OCI-LY1 (cell line): ENCODE data around the gene NMBR.

ENCODE experiments used
- H2AFZ ChIP-seq: fragments of 200-600 bp; sonication (generic), shearing (Covaris generic); 2 replicates; pipeline ENCODE4 v1.6.0; 2014; ENCODE audit warnings: antibody characterized with exemption, mild to moderate bottlenecking, low read length
- H3F3A ChIP-seq: fragments of 200-600 bp; sonication (generic), shearing (Covaris generic); 2 replicates; pipeline ENCODE4 v1.6.0; 2014; ENCODE audit warnings: mild to moderate bottlenecking, antibody characterized with exemption, low read length, moderate library complexity; ENCODE audit not compliant: insufficient read depth
- H3K27ac ChIP-seq: fragments of 200-600 bp; sonication (generic); 2 replicates; pipeline ENCODE4 v1.5.1; 2014; ENCODE audit warnings: low read length, mixed run types, mild to moderate bottlenecking, low read depth; ENCODE audit not compliant: poor library complexity, severe bottlenecking
- H3K27me3 ChIP-seq: fragments of 200-600 bp; sonication (generic); 2 replicates; pipeline ENCODE4 v1.6.0; 2014; ENCODE audit warnings: antibody characterized with exemption, mild to moderate bottlenecking, low read length, moderate library complexity; ENCODE audit not compliant: insufficient read depth
- H3K36me3 ChIP-seq: fragments of 200-600 bp; sonication (generic); 2 replicates; pipeline ENCODE4 v1.6.1; 2014; ENCODE audit warnings: mild to moderate bottlenecking, antibody characterized with exemption, low read length, moderate library complexity, mixed read lengths; ENCODE audit not compliant: insufficient read depth
- H3K4me1 ChIP-seq: fragments of 200-600 bp; sonication (generic); 2 replicates; pipeline ENCODE4 v1.5.1; 2014; ENCODE audit warnings: mild to moderate bottlenecking, low read length, moderate library complexity; ENCODE audit not compliant: insufficient read depth, severe bottlenecking
- H3K4me2 ChIP-seq: fragments of 200-600 bp; sonication (generic), shearing (Covaris generic); 2 replicates; pipeline ENCODE4 v1.6.1; 2014; ENCODE audit warnings: low read length
- H3K4me3 ChIP-seq: fragments of 200-600 bp; sonication (generic); 2 replicates; pipeline ENCODE4 v1.5.1; 2014; ENCODE audit warnings: low read length, low read depth, mild to moderate bottlenecking, mixed read lengths; ENCODE audit not compliant: poor library complexity, severe bottlenecking
- H3K79me2 ChIP-seq: fragments of 200-600 bp; shearing (Covaris generic); 2 replicates; pipeline ENCODE4 v1.6.1; 2016; ENCODE audit warnings: mixed run types, low read length, mixed read lengths; ENCODE audit not compliant: insufficient read depth
- H3K9ac ChIP-seq: fragments of 200-600 bp; sonication (generic), shearing (Covaris generic); 2 replicates; pipeline ENCODE4 v1.6.1; 2014; ENCODE audit warnings: mild to moderate bottlenecking, low read length, mixed read lengths
- H3K9me2 ChIP-seq: fragments of 200-600 bp; sonication (generic), shearing (Covaris generic); 2 replicates; pipeline ENCODE4 v1.6.1; 2014; ENCODE audit warnings: low read depth, mild to moderate bottlenecking, low read length, mixed read lengths
- H3K9me3 ChIP-seq: fragments of 200-600 bp; shearing (Covaris generic); 2 replicates; pipeline ENCODE4 v1.6.1; 2014; ENCODE audit warnings: low read length, mixed read lengths
- H4K20me1 ChIP-seq: fragments of 200-600 bp; sonication (generic), shearing (Covaris generic); 2 replicates; pipeline ENCODE4 v1.6.0; 2016; ENCODE audit warnings: mild to moderate bottlenecking, low read length; ENCODE audit not compliant: insufficient read depth
- EZH2 ChIP-seq: fragments of 200-600 bp; sonication (generic), shearing (Covaris generic); IDR thresholded peaks from 2 replicates; pipeline ENCODE4 v1.8.0; 2017; ENCODE audit warnings: borderline replicate concordance, mixed run types, mild to moderate bottlenecking, antibody characterized with exemption, low read length, moderate library complexity, mixed read lengths
- TF ChIP-seq, protein P1 (sequence below): fragments of 200-600 bp; sonication (generic), shearing (Covaris generic); IDR thresholded peaks from 2 replicates; pipeline ENCODE4 v1.5.1; 2017; ENCODE audit warnings: mild to moderate bottlenecking, antibody characterized with exemption, low read length, moderate library complexity, mixed read lengths

Gene NMBR

DNA sequence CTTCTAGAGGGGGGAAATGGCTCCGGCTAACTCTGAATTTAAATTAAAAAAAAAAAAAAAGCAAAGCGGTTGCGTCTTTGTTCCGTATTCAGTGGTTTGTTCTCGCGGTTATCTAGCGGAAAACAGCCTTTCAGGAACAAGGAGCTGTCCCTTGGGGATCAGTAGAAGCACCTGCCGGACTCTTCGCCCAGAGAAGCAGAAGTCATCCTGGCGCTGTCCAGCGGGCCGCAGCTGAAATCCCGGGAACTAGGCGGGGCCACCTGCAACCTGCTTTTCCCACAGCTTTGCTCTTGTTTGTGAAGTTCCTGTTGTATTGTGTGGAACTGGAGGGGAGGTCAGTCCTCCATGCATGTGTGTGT, 58.1 kb downstream of the NMBR start:
- H3K9ac ChIP-seq = no peak overlapping the region
- H3K4me3 ChIP-seq = no peak overlapping the region

DNA sequence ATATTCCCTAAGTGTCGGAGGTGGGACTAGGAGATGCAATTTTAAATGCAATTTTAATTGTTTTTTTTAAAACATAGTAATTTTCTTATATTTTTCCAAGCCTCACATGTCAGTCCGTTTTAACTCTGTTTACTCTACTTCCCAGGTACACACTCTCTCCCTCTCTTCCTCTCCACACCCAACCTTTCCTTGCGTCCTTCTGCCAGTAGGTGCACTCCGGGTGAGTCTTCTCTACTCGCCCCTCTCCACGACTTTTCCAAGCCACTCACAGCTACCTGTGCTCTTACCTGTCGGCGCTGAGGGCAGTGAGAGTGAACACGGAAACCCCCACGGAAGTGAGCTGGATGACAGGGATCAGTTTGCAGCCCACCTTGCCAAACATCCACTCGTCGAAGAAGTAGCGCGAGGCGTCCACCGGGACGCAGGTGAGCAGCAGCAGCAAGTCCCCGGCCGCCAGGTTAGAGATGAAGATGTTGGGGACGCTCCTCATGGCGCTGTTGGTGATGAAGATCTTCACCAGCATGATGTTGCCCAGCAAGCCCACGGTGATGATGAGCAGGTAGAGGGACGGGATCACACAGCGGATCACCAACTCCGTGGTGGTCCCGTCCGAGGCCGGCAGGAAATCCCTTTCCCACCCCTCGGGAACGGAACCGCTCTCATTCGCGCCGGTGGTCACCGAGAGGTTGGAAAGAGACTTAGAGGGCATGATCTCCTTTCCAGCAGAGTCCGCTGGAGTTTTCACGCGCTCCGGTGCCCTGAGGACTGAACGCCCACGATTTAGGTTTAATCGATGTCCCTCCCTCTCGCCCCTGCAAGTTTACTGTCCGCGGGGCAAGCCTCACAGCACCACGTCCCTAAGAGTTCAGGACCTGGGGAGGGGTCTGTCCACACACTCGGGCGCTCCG, 58.7 kb downstream of the NMBR start:
- Histone ChIP-seq H3K4me1 (no peaks in the 10 kb centered on the region), H2AFZ (no peak overlapping the region), H3K27ac (no peak overlapping the region), H3K79me2 (no peaks in the 10 kb centered on the region), H3K4me2 (no peak overlapping the region), H4K20me1 (no peaks in the 10 kb centered on the region), H3K4me3 (no peak overlapping the region), H3K36me3 (no peaks in the 10 kb centered on the region), H3K9ac (no peak overlapping the region), H3K9me3 (no peaks in the 10 kb centered on the region), H3F3A (no peaks in the 10 kb centered on the region), H3K27me3 (no peaks in the 10 kb centered on the region), H3K9me2 (no peaks in the 10 kb centered on the region)
- TF ChIP-seq, protein P1, sequence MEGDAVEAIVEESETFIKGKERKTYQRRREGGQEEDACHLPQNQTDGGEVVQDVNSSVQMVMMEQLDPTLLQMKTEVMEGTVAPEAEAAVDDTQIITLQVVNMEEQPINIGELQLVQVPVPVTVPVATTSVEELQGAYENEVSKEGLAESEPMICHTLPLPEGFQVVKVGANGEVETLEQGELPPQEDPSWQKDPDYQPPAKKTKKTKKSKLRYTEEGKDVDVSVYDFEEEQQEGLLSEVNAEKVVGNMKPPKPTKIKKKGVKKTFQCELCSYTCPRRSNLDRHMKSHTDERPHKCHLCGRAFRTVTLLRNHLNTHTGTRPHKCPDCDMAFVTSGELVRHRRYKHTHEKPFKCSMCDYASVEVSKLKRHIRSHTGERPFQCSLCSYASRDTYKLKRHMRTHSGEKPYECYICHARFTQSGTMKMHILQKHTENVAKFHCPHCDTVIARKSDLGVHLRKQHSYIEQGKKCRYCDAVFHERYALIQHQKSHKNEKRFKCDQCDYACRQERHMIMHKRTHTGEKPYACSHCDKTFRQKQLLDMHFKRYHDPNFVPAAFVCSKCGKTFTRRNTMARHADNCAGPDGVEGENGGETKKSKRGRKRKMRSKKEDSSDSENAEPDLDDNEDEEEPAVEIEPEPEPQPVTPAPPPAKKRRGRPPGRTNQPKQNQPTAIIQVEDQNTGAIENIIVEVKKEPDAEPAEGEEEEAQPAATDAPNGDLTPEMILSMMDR = no peak
- no peak for TF ChIP-seq EZH2

More for the DNA sequence above, 58.1 kb downstream of the NMBR start:
- Histone ChIP-seq H2AFZ (no peak overlapping the region), H3K36me3 (no peaks in the 10 kb centered on the region), H3K4me1 (no peaks in the 10 kb centered on the region), H3K4me2 (no peak overlapping the region), H3K27me3 (no peaks in the 10 kb centered on the region), H3K9me3 (no peaks in the 10 kb centered on the region), H3K79me2 (no peaks in the 10 kb centered on the region), H3K9me2 (no peaks in the 10 kb centered on the region), H3F3A (no peaks in the 10 kb centered on the region), H4K20me1 (no peaks in the 10 kb centered on the region), H3K27ac (no peak overlapping the region)
- TF ChIP-seq, protein P1 = no peak
- no peak for TF ChIP-seq EZH2

DNA sequence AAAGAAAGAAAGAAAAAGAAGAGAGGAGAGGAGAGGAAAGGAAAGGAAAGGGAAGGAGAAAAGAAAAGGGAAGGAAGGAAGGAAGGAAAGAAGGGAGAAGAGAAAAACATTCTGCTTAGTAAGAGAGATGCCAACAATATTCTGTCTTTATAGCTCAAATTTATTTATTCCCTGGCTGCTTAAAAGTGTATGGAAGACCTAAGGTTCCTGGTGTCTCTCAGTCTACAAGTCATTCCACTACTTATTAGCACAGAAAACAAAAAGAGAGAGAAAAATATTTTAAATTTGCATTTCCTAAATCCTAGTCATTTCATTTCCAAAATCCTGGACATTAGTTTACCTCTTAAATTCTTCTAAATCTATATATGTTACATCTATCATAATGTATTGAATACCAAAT, 67.8 kb downstream of the NMBR start:
- no peaks in the 10 kb centered on the region for H3K4me1 ChIP-seq
- H3K9me3 ChIP-seq = no peaks in the 10 kb centered on the region
- H3K27me3 ChIP-seq = no peaks in the 10 kb centered on the region
- no peaks in the 10 kb centered on the region for H3K36me3 ChIP-seq
- TF ChIP-seq, protein P1 = no peak
- no peak for TF ChIP-seq EZH2
- no peak overlapping the region for H3K27ac ChIP-seq
- H3K4me2 ChIP-seq = no peak overlapping the region
- H3F3A ChIP-seq = no peaks in the 10 kb centered on the region
- no peaks in the 10 kb centered on the region for H4K20me1 ChIP-seq
- H2AFZ ChIP-seq = no peak overlapping the region
- no peak overlapping the region for H3K9ac ChIP-seq
- no peak overlapping the region for H3K4me3 ChIP-seq
- H3K79me2 ChIP-seq = no peaks in the 10 kb centered on the region
- no peaks in the 10 kb centered on the region for H3K9me2 ChIP-seq
